K562 (cell line): ENCODE results near the gene IRS2. TPM values are rescaled to one million over a fixed set of nuclear protein-coding genes. Genes with fewer than 3 reads are reported as not detected.

Source experiments
- ATF7 ChIP-seq: fragments of 450-650 bp; IDR thresholded peaks from 2 replicates; pipeline ENCODE4 v1.7.1; 2014; ENCODE audit warnings: mild to moderate bottlenecking, moderate library complexity
- BRD9 ChIP-seq: fragments of 450-650 bp; IDR thresholded peaks from 2 replicates; pipeline ENCODE4 v1.6.1; 2018; ENCODE audit warnings: low read depth; ENCODE audit not compliant: partially characterized antibody
- CXXC5 ChIP-seq: fragments of 250-450 bp; sonication (Bioruptor Pico); IDR thresholded peaks from 2 replicates; pipeline ENCODE4 v1.8.0; 2022; ENCODE audit warnings: inconsistent platforms, mild to moderate bottlenecking, moderate library complexity
- DEAF1 ChIP-seq: fragments of 450-650 bp; formaldehyde crosslinking; IDR thresholded peaks from 2 replicates; pipeline ENCODE4 v1.4.0; 2020; ENCODE audit warnings: mild to moderate bottlenecking, moderate library complexity
- HDGF ChIP-seq: fragments of 450-650 bp; IDR thresholded peaks from 2 replicates; pipeline ENCODE4 v1.6.1; 2016
- MAFF ChIP-seq: IDR thresholded peaks from 2 replicates; pipeline ENCODE4 v1.6.1; 2012; ENCODE audit warnings: low read length, improper control_type of control experiment
- MAZ ChIP-seq, 2 experiments: fragments of 450-650 bp in 1 of 2; sonication (generic) in 1 of 2; formaldehyde crosslinking; IDR thresholded peaks in 1 of 2; conservative IDR thresholded peaks in 1 of 2; 2 replicates each; pipeline versions ENCODE4 v1.4.0 to v1.5.0; 2020; ENCODE audit warnings: mild to moderate bottlenecking in 1 of 2, missing genetic modification reagents in 1 of 2
- MNT ChIP-seq, 2 experiments: fragments of 450-650 bp; conservative IDR thresholded peaks; 2 replicates each; pipeline ENCODE4 v1.6.1; 2017; ENCODE audit warnings: mild to moderate bottlenecking in 2 of 2, moderate library complexity in 2 of 2
- NR2C2 ChIP-seq, 2 experiments: fragments of 200-800 bp in 1 of 2; sonication (Bioruptor generic) in 1 of 2; sonication (generic) in 1 of 2; formaldehyde crosslinking in 1 of 2; IDR thresholded peaks; 2 replicates each; pipeline versions ENCODE4 v1.6.1 to v1.8.0; 2016 to 2022; ENCODE audit warnings: mild to moderate bottlenecking in 1 of 2, missing compliant biosample characterization in 1 of 2, missing genetic modification characterization in 1 of 2, missing genetic modification reagents in 1 of 2
- NR2F6 ChIP-seq: fragments of 450-650 bp; formaldehyde crosslinking; IDR thresholded peaks from 2 replicates; pipeline ENCODE4 v1.4.0; 2020; ENCODE audit warnings: mild to moderate bottlenecking
- PATZ1 ChIP-seq: fragments of 250-450 bp; sonication (Bioruptor Pico); IDR thresholded peaks from 2 replicates; pipeline ENCODE4 v1.5.0; 2020; ENCODE audit warnings: mild to moderate bottlenecking, borderline replicate concordance
- PURB ChIP-seq: sonication (generic); formaldehyde crosslinking; IDR thresholded peaks from 2 replicates; pipeline ENCODE4 v1.9.0; 2021; ENCODE audit warnings: low read depth, mild to moderate bottlenecking, missing genetic modification reagents
- RBM34 ChIP-seq: fragments of 200-400 bp; formaldehyde crosslinking; IDR thresholded peaks from 2 replicates; pipeline ENCODE4 v1.6.1; 2018; ENCODE audit warnings: low read length, borderline replicate concordance; ENCODE audit not compliant: insufficient read depth
- ZKSCAN1 ChIP-seq: fragments of 150-350 bp; IDR thresholded peaks from 2 replicates; pipeline ENCODE4 v1.6.1; 2016; ENCODE audit warnings: low read depth, low read length
- ZNF778 ChIP-seq: fragments of 450-650 bp; formaldehyde crosslinking; IDR thresholded peaks from 2 replicates; pipeline ENCODE4 v1.4.0; 2020; ENCODE audit warnings: mild to moderate bottlenecking, moderate library complexity
- polyA plus RNA-seq, 8 experiments: library from polyadenylated mRNA; depleted of rRNA in 4 of 8; stranded (reverse) in 5 of 8; unstranded in 3 of 8; fragments of >200 nt; fragmentation: Nextera tagmentation in 2 of 8; fragmentation: Illumina TruSeq in 1 of 8; extraction: Ambion mirVana in 2 of 8; extraction: Trizol in 1 of 8; gene quantifications; 2 replicates each; pipeline versions ENCODE4 v1.2.1 to v1.2.3, GENCODE V29; 2011 to 2014; ENCODE audit warnings: inconsistent platforms in 1 of 8, missing spikeins in 1 of 8
- total RNA-seq, 7 experiments: library from RNA; depleted of rRNA in 6 of 7; stranded (reverse); fragments of >200 nt in 6 of 7; fragmentation: Illumina TruSeq in 2 of 7; extraction: Trizol in 2 of 7; gene quantifications; 2 replicates each; pipeline versions ENCODE4 v1.2.1 to v1.2.3, GENCODE V29; 2011 to 2021; ENCODE audit warnings: low replicate concordance in 1 of 7

IRS2 gene
- total and polyA plus RNA-seq, 9 of the 15 experiments (the other 6 are each of a cell fraction or from before 2014, with no cell fraction given), result 0.36 to 4.6 (median 0.63) TPM

GRCh38 chr13:109790942-109791605 lies 4.7 kb upstream of the IRS2 start (continued):
- TF ChIP-seq NR2C2 (CRISPR knock-in tag; IDR thresholded peaks at IDR 0.05), result no peak
- TF ChIP-seq NR2C2 (tag; IDR thresholded peaks at IDR 0.05), result 0 out of 2 replicates have a peak, but pooled peaks have one; percentile 9
- TF ChIP-seq CXXC5 (CRISPR knock-in tag), result 0 out of 2 replicates have a peak, but pooled peaks have one; percentile 19
- no peak for TF ChIP-seq ZKSCAN1
- TF ChIP-seq PATZ1 (CRISPR knock-in tag), result no peak
- no peak for TF ChIP-seq NR2F6 (CRISPR knock-in tag)
- TF ChIP-seq MAZ (CRISPR knock-in tag; conservative IDR thresholded peaks at IDR 0.05 in 1 of 2, IDR thresholded peaks at IDR 0.05 in 1 of 2), result 0 out of 4 replicates have a peak, but pooled peaks of 1 of the 2 experiments have one; percentile 31
- no peak for TF ChIP-seq ZNF778 (CRISPR knock-in tag)
- TF ChIP-seq MAFF, result peak; percentile 58; the same call in 1 of the 2 replicates
- TF ChIP-seq RBM34, result no peak
- TF ChIP-seq BRD9, result peak; percentile 76
- no peak for TF ChIP-seq PURB (CRISPR knock-in tag)
- peak; percentile 57 for TF ChIP-seq DEAF1
- TF ChIP-seq ATF7, result peak; percentile 43; the same call in 1 of the 2 replicates
- no peak for TF ChIP-seq HDGF
- peak in 1 of 2 experiments; percentile 59; a peak in 1 of 4 replicates for TF ChIP-seq MNT (conservative IDR thresholded peaks at IDR 0.05)
- TF ChIP-seq, all 486 proteins: peak for 50
